NCI-H526 treated with DMSO at 0.1 percent for 48 hours (cell line): Measurements from ENCODE around the gene RSPO3.
"Not testable (repeated sequence)": the region's sequence is repeated elsewhere in the genome, so short reads cannot be mapped to it uniquely, and the experiment has no call there.

ENCODE experiments used
- DNase-seq: peaks from one replicate; lab custom pipeline; 2025; lab: John Stamatoyannopoulos, UW

The RSPO3 gene

DNA sequence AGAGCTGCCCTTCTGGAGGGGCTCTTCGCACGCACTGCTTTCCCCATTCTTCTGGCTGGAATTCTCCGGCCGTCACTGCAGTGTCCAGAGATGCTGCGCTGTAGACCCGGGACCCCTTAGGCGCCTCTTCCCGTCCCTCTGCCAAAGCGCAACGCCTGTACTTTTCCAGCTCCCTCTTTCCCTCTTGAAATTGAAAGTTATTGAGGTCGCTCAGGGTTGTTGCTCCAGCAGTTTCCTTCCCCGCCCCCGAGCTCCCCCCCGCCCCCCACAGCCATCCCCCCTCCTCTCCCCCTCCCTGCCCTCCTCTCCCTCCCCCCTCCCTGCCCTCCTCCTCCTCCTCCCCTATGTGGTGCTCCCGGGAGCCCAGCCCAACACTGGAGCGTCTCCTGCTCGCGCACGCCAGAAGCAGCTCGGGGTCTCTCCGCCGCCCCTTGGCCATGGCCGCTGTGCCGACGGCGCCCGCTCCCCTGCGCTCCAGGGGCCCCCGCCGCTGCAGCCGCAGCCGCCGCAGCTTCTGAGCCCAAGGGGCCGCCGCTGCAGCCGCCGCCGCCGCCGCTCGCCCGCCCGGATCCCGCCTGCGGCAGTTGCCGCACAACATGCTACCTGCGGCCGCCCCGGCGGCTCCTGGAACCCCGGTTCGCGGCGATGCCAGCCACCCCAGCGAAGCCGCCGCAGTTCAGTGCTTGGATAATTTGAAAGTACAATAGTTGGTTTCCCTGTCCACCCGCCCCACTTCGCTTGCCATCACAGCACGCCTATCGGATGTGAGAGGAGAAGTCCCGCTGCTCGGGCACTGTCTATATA lies at the start of gene RSPO3:
TSS of gene RSPO3 (plus strand) at position 374 of the 804 bp plus-strand sequence. CDS start 522 bp downstream, outside the sequence.
- peak; percentile 35 for DNase-seq

DNA sequence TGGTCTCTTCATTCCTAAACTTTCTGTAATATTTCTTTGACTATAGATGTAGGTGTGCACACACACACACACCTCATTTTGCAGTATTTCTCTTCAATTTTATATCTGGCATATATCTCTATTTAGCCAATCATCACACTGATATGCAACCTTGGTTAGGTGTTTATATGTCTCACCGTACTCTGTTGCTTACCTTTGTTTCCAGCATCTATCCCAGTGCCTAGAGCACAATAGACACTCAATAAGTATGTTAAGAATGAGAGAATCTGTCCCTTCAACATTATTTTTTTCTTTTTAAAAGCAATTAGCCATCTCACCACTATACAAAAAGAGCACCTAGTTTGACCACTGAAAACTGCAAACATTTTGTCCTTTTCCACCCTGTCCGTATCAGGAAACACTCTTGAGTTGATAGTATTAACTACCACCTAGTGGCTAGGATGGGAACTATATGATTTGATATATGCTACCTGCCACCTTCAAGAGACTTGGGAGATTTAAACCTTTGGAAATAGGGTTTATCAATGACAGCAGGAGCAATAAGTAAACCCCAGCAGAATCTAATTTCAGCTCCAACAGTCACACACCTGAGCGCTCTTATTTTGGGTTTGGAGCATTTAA lies 48.7 kb upstream of the RSPO3 start:
- DNase-seq, result no peak

DNA sequence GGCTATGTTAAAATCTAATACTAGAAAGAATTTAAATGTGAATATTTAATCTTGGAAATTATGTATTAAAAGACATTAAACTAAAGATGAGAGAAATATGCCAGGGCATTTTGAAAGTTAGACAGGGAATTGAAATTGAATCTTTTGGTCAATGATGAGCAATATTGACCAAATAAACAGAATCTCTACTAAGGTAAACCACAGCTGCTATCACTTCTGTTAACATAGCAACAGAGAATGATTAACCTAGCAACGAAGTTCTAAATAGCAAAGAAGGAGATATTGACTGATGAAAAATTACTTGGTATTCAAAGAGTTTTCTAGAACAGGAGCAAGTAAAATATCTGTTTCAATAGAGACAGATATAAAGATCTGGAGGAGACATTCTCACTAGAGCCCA lies 45.2 kb upstream of the RSPO3 start:
- no peak for DNase-seq

DNA sequence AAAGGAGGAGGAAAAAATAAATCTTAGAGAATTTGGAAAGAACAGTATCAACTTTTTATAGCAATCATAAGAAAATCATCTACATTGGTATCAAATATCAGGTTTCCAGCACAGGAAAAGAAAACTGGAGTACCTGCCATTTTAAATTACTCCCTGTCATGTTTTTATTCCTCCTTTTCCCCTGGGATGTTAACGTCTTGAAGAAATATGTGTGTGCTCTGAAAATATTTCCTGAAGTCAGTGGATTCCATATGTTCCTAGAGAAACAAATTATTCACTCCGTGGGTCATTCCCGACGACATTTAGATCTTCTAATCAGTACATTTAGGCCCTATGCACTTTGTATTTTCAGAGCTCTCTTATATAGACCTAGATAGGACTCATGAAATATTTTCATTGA lies 42.0 kb upstream of the RSPO3 start:
- no peak for DNase-seq

DNA sequence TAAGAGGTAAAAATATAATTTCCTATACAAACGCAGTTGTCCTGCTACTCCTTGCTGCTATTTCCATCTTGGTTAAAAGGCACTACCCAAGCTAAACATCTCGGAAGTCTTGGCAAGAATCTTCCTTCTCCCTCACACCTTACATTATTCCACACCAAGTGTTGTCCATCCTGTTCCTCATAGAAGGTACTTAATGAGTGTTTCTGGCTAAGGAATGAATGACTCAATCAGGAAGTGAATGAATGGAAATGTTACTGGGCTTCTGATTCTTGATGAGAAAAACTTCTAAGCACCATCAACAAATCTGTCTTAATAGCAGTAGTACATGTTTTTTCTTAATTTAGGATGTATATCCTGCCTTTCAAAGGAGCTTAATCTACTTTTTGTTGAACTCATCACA lies 40.6 kb upstream of the RSPO3 start:
- no peak for DNase-seq

- no peak for DNase-seq
These were observed 39.8 kb upstream of the RSPO3 start for GRCh38 chr6:127078669-127079068.

- no peak for DNase-seq
These were observed 38.8 kb upstream of the RSPO3 start for GRCh38 chr6:127079681-127080080.

DNA sequence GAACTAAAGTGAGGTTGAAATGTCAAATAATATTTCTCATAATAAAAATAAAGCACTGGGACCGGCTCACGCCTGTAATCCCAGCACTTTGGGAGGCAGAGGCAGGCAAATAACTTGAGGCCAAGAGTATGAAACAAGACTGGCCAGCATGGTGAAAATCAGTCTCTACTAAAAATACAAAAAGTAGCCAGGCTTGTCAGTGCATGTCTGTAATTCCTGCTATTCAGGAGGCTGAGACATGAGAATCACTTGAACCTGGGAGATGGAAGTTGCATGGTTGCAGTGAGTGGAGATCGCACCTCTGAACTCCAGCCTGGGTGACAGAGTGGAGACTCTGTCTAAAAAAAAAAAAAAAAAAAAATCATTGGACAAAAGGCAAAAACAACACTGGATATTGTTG lies 38.4 kb upstream of the RSPO3 start:
- DNase-seq, result no peak

- DNase-seq, result no peak
These were observed 35.1 kb upstream of the RSPO3 start for GRCh38 chr6:127083231-127083962.

GRCh38 chr6:127083963-127084310 lies 34.5 kb upstream of the RSPO3 start:
- DNase-seq, result no peak

- DNase-seq, result no peak
These were observed 33.3 kb upstream of the RSPO3 start for GRCh38 chr6:127085181-127085580.

GRCh38 chr6:127090051-127090450 lies 28.4 kb upstream of the RSPO3 start:
- DNase-seq, result no peak

- no peak for DNase-seq
These were observed 26.0 kb upstream of the RSPO3 start for GRCh38 chr6:127092466-127092865.

GRCh38 chr6:127094791-127095190 lies 23.7 kb upstream of the RSPO3 start:
- DNase-seq, result no peak

GRCh38 chr6:127096167-127096566 lies 22.3 kb upstream of the RSPO3 start:
- DNase-seq, result no peak

GRCh38 chr6:127097442-127097841 lies 21.0 kb upstream of the RSPO3 start:
- not testable (repeated sequence) for DNase-seq

DNA sequence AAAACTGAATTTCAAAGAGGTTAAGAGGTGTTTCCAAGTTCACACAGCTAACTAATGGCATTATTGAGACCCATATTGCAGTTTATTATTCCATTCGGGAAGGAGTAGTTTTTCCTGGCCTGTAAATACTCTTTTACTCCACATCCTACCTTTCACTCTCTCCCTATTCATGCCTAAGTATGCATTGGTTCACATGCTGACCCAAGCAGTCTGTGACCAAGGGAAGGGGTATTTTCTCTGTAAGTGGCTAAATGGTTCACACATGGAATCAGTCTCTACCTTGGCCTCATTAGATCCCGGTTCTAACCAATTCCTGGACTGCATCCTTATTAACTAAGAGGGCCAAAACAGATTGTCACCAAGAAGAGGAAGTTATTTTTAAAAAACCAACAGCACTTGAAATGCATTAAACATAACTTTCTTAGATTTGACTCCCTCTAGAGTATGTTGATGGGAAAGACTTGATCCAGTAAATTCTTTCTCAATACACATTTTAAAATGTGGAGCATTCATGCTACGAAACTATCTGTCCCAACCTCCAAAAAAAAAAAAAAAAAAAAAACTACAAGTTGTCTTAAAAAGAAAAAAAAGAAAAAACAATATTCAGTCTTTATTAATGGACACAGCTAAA lies 17.8 kb upstream of the RSPO3 start:
- DNase-seq, result no peak

GRCh38 chr6:127102299-127102698 lies 16.2 kb upstream of the RSPO3 start:
- no peak for DNase-seq

DNA sequence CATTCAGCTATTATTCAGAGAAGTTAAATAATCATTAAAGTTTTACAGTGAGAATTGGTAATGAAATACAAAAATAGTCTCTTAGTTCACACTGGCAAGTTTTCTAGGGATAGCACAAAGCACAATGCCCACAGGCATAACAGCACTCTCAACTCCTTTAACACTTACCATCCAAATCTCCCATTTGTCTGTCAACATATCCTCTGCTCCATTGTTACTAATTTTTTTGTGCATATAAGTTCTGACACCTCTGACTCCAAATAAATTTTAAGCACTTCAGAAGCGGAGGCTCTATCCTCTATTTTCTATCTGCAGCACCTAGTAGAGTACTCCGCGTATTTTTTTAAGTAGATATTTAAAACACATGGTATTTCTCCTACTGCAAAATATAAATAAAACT lies 15.6 kb upstream of the RSPO3 start:
- no peak for DNase-seq

- no peak for DNase-seq
These were observed 15.0 kb upstream of the RSPO3 start for GRCh38 chr6:127103482-127103881.

DNA sequence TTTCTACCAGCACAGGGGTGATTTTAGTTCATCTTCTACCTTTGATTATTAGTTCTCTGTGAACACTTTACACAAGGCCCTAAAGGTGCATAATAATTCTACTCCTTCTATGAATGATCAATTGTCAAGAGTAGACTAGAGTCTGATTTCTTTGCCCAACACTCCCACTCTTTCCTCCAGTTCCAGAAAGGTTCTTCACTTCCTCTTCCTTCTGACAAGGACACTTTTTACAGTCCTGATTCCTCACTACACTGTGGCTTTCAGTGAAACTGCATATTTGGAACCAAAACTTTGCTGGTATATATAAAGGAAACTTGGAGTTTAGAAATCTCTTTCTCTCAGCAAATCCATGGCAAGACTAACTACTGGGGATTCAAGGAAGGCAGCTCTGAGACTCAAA lies 10.6 kb upstream of the RSPO3 start:
- no peak for DNase-seq

- no peak for DNase-seq
These were observed 7.8 kb upstream of the RSPO3 start for GRCh38 chr6:127110712-127111111.

- no peak for DNase-seq
These were observed 6.9 kb upstream of the RSPO3 start for GRCh38 chr6:127111526-127111925.
